OCI-LY1 (cell line): Measurements from ENCODE around the gene ARHGEF4.

Experiments
- CTCF ChIP-seq: fragments of 200-600 bp; sonication (generic), shearing (Covaris generic); IDR thresholded peaks from 2 replicates; pipeline ENCODE4 v1.5.1; 2017; ENCODE audit warnings: mild to moderate bottlenecking, antibody characterized with exemption, low read length, moderate library complexity, mixed read lengths
- EZH2 ChIP-seq: fragments of 200-600 bp; sonication (generic), shearing (Covaris generic); IDR thresholded peaks from 2 replicates; pipeline ENCODE4 v1.8.0; 2017; ENCODE audit warnings: borderline replicate concordance, mixed run types, mild to moderate bottlenecking, antibody characterized with exemption, low read length, moderate library complexity, mixed read lengths

GRCh38 chr2:130823171-130823885, 13.4 kb upstream of the ARHGEF4 start:
- TF ChIP-seq CTCF (no peak), EZH2 (no peak)
